ENCODE results near the gene DLGAP1. TPM values are rescaled to one million over a fixed set of nuclear protein-coding genes. Genes with fewer than 3 reads are reported as not detected.

The DLGAP1 gene
- total RNA-seq, 1 experiment from 2014 or later: 0.39 TPM

- Histone ChIP-seq H3K27me3 (ENCODE audit: insufficient read depth, low read length) (no peaks in the 10 kb centered on the region), H4K20me1 (ENCODE audit: insufficient read depth) (no peaks in the 10 kb centered on the region), H3K27ac (ENCODE audit: low read depth, low read length) (peak overlapping the region; percentile 35), H3K9ac (ENCODE audit: low read length) (no peak overlapping the region), H3K9me3 (ENCODE audit: control insufficient read depth in 1 of 2, insufficient read depth in 1 of 2, low read depth in 1 of 2, low read length in 2 of 2) (no peaks in the 10 kb centered on the region), H2AFZ (ENCODE audit: low read depth, low read length, poor library complexity, severe bottlenecking) (no peak overlapping the region), H3K79me2 (ENCODE audit: insufficient read depth, low read length) (no peaks in the 10 kb centered on the region), H3K4me3 (replicated peaks in 1 of 2; ENCODE audit: low read depth in 1 of 2, low read length in 2 of 2) (no peak overlapping the region), H3K4me2 (ENCODE audit: low read length) (no peak overlapping the region), H3K4me1 (ENCODE audit: control insufficient read depth in 1 of 2, insufficient read depth in 2 of 2, low read length in 2 of 2) (peaks cover 33 to 38% of the 10 kb centered on the region in 2 experiments), H3K36me3 (ENCODE audit: control insufficient read depth in 1 of 2, insufficient read depth in 2 of 2, low read length in 2 of 2) (no peaks in the 10 kb centered on the region), H3K9me2 (ENCODE audit: insufficient read depth) (no peaks in the 10 kb centered on the region)
- no TSS peak for BruUV-seq (replicated peaks)
- intact Hi-C loops (cut with micrococcal nuclease): no loop called here
- DNase-seq (ENCODE audit: low read depth, low spot score) (no peak), ATAC-seq (no peak)
- POLR2A ChIA-PET: interaction anchor here (0.9 to 1.8 kb wide), 5 partner anchors 13 to 130 kb away, joined by 3 to 5 read pairs (median 4); no protein-coding TSS in a partner anchor
- RAD21 ChIA-PET (ENCODE audit: low non-redundant PET in 1 of 2, low total read pairs in 2 of 2, uncharacterized antibody in 2 of 2, unreplicated experiment in 2 of 2): no interaction called here
- CTCF ChIA-PET: interaction anchor here (1.5 to 1.9 kb wide), 3 partner anchors 15 to 199 kb away, joined by 3 to 7 read pairs (median 4); no protein-coding TSS in a partner anchor
- TF ChIP-seq TCF7L2 (IDR thresholded peaks at IDR 0.05; ENCODE audit: borderline replicate concordance, extremely low read depth, insufficient read depth, insufficient read length) (peak; percentile 87), EZH2 (IDR thresholded peaks at IDR 0.05) (no peak)
Measured at GRCh38 chr18:3466872-3467271, 988.2 kb downstream of the DLGAP1 start.

GRCh38 chr18:3466045-3466444, 989.1 kb downstream of the DLGAP1 start:
- H3K9me3 ChIP-seq (ENCODE audit: control insufficient read depth in 1 of 2, insufficient read depth in 1 of 2, low read depth in 1 of 2, low read length in 2 of 2): no peaks in the 10 kb centered on the region
- H3K4me1 ChIP-seq (ENCODE audit: control insufficient read depth in 1 of 2, insufficient read depth in 2 of 2, low read length in 2 of 2): peaks cover 37 to 38% of the 10 kb centered on the region in 2 experiments
- TF ChIP-seq EZH2 (IDR thresholded peaks at IDR 0.05): no peak
- no peak for TF ChIP-seq POLR2AphosphoS5 (IDR thresholded peaks at IDR 0.05; ENCODE audit: low read depth, low read length)
- TF ChIP-seq FOSL1 (IDR thresholded peaks at IDR 0.05; ENCODE audit: low read depth): no peak
- no peak for TF ChIP-seq POLR2A (IDR thresholded peaks at IDR 0.05; ENCODE audit: borderline replicate concordance, extremely low read depth, insufficient read depth, insufficient read length)
- no peak overlapping the region for H3K4me2 ChIP-seq (ENCODE audit: low read length)
- ChIA-PET CTCF (interaction anchor here (1.5 to 1.9 kb wide), 3 partner anchors 16 to 200 kb away, joined by 3 to 7 read pairs (median 4); no protein-coding TSS in a partner anchor), POLR2A (interaction anchor here (1.1 to 1.8 kb wide), 5 partner anchors 16 to 200 kb away, joined by 3 to 5 read pairs (median 4); no protein-coding TSS in a partner anchor), RAD21 (ENCODE audit: low non-redundant PET in 1 of 2, low total read pairs in 2 of 2, uncharacterized antibody in 2 of 2, unreplicated experiment in 2 of 2) (no interaction called here)
- H3K4me3 ChIP-seq (replicated peaks in 1 of 2; ENCODE audit: low read depth in 1 of 2, low read length in 2 of 2): no peak overlapping the region
- H3K9me2 ChIP-seq (ENCODE audit: insufficient read depth): no peaks in the 10 kb centered on the region
- intact Hi-C loops (cut with micrococcal nuclease): no loop called here
- H3K27ac ChIP-seq (ENCODE audit: low read depth, low read length): peak overlapping the region; percentile 35; the same call in 1 of the 2 replicates
- no peaks in the 10 kb centered on the region for H3K27me3 ChIP-seq (ENCODE audit: insufficient read depth, low read length)
- ATAC-seq: no peak
- no peak overlapping the region for H3K9ac ChIP-seq (ENCODE audit: low read length)
- H4K20me1 ChIP-seq (ENCODE audit: insufficient read depth): no peaks in the 10 kb centered on the region
- no peaks in the 10 kb centered on the region for H3K79me2 ChIP-seq (ENCODE audit: insufficient read depth, low read length)
- no peak for DNase-seq (ENCODE audit: low read depth, low spot score)
- BruUV-seq (replicated peaks): no TSS peak
- H2AFZ ChIP-seq (ENCODE audit: low read depth, low read length, poor library complexity, severe bottlenecking): no peak overlapping the region
- no peaks in the 10 kb centered on the region; a peak in 1 of 4 replicates for H3K36me3 ChIP-seq (ENCODE audit: control insufficient read depth in 1 of 2, insufficient read depth in 2 of 2, low read length in 2 of 2)

All from HCT116 (cell line).